ENCODE data around the gene CCDC81. TPM values are rescaled to one million over a fixed set of nuclear protein-coding genes. Genes with fewer than 3 reads are reported as not detected.

CCDC81 gene
- total and polyA plus RNA-seq, 7 experiments from 2014 or later: 0.12 to 1.2 (median 0.83) TPM; not detected in 1

DNA sequence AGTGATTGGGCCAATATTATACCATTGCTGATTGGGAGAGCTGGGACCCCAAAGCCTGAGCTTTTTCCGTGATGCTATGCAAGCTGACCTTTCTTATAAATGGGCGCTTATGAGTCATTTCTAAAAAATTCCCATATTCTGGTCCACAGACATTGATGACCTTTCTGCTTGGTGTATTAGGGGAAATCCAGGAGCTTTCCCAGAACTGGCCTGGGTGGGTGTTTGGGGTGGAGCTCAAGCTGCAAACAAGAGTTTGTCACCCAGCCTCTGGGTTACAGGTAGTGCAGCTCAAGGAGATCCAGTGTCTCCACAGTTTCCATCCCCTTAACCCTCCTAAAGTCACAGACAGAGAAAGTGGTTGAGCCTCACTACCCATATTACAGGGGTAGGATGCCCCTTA lies 67.7 kb downstream of the CCDC81 start:
- Histone ChIP-seq H3K4me1 (ENCODE audit: control insufficient read depth in 2 of 2, insufficient read depth in 2 of 2, low read length in 2 of 2) (no peaks in the 10 kb centered on the region), H3K4me3 (ENCODE audit: low read length) (no peak overlapping the region), H3K9me3 (ENCODE audit: control insufficient read depth in 2 of 3, low read length in 3 of 3) (no peaks in the 10 kb centered on the region), H3K27ac (ENCODE audit: low read depth, low read length) (no peak overlapping the region), H3K36me3 (ENCODE audit: control insufficient read depth in 2 of 3, insufficient read depth in 3 of 3, low read length in 3 of 3) (no peaks in the 10 kb centered on the region), H3K27me3 (ENCODE audit: control insufficient read depth in 2 of 2, insufficient read depth in 2 of 2, low read length in 2 of 2) (no peaks in the 10 kb centered on the region)
- H3K27ac Mint-ChIP-seq: no peak overlapping the region
- CTCF ChIA-PET: interaction anchor here (0.6 kb wide), 1 partner anchor 373 kb away, joined by 3 read pairs; no protein-coding TSS in a partner anchor
- H3K4me1 Mint-ChIP-seq: peaks cover 0 to 22% (median 0%) of the 10 kb centered on the region in 7 donors
- no peak overlapping the region for H3K4me3 Mint-ChIP-seq
- POLR2A ChIA-PET: no interaction called here
- ATAC-seq (no peak), DNase-seq (peak in 1 of 9 donors; percentile 32)
- H3K27me3 Mint-ChIP-seq: no peaks in the 10 kb centered on the region
- peaks cover 0 to 24% (median 9%) of the 10 kb centered on the region in 5 donors for H3K36me3 Mint-ChIP-seq
- intact Hi-C loops (cut with micrococcal nuclease): no loop called here
- H3K9me3 Mint-ChIP-seq: no peaks in the 10 kb centered on the region

DNA sequence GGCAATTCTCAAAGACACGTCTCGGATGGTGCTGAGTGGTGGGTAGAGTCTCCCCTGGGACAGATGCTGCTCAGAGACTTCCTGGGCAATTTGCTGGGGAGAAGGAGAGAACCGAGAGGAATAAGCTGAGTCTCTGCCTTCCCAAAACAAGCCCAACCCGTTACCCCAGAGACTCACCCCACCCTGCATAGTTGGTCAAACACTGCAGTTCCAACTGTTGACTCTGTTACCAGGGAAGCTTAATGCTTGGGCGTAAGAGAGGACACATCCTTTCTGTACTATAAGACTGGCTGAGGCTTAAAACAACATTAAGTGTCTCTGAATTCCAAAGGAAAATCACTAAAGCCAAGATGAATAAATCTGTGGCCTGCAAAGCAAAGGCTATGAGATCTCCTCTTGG lies 68.1 kb downstream of the CCDC81 start:
- Histone ChIP-seq H3K27me3 (ENCODE audit: control insufficient read depth in 2 of 2, insufficient read depth in 2 of 2, low read length in 2 of 2) (no peaks in the 10 kb centered on the region), H3K4me3 (ENCODE audit: low read length) (no peak overlapping the region), H3K27ac (ENCODE audit: low read depth, low read length) (no peak overlapping the region), H3K4me1 (ENCODE audit: control insufficient read depth in 2 of 2, insufficient read depth in 2 of 2, low read length in 2 of 2) (no peaks in the 10 kb centered on the region), H3K36me3 (ENCODE audit: control insufficient read depth in 2 of 3, insufficient read depth in 3 of 3, low read length in 3 of 3) (no peaks in the 10 kb centered on the region), H3K9me3 (ENCODE audit: control insufficient read depth in 2 of 3, low read length in 3 of 3) (no peaks in the 10 kb centered on the region)
- peaks cover 0 to 24% (median 9%) of the 10 kb centered on the region in 5 donors for H3K36me3 Mint-ChIP-seq
- H3K4me3 Mint-ChIP-seq: no peak overlapping the region
- DNase-seq (no peak), ATAC-seq (no peak)
- intact Hi-C loops (cut with micrococcal nuclease): no loop called here
- CTCF ChIA-PET: interaction anchor here (0.6 kb wide), 1 partner anchor 373 kb away, joined by 3 read pairs; no protein-coding TSS in a partner anchor
- no peaks in the 10 kb centered on the region for H3K9me3 Mint-ChIP-seq
- POLR2A ChIA-PET: no interaction called here
- peaks cover 0 to 22% (median 0%) of the 10 kb centered on the region in 7 donors for H3K4me1 Mint-ChIP-seq
- no peak overlapping the region for H3K27ac Mint-ChIP-seq
- no peaks in the 10 kb centered on the region for H3K27me3 Mint-ChIP-seq

DNA sequence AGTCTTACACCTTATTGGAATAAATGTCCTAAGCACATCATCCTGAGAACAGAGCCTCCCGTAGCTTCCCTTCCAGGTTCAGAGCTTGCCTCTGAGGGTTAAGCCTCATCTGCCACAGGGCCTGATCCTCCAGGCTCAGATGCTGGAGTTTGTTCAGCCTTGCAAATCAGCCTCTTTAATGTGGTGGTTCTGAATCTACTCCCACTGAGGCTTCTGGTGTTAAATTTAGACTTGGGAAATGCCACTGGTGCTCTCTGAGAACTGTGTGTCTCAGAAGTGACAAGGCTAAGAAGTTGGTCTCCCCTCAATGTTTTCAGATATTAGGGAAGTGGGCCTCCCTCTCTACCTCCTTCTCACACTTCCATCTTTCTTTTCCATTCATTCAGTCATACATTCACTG lies 68.7 kb downstream of the CCDC81 start:
- H3K4me1 ChIP-seq (ENCODE audit: control insufficient read depth in 2 of 2, insufficient read depth in 2 of 2, low read length in 2 of 2): peaks cover 0 to 2% of the 10 kb centered on the region in 2 donors
- H3K27me3 ChIP-seq (ENCODE audit: control insufficient read depth in 2 of 2, insufficient read depth in 2 of 2, low read length in 2 of 2): no peaks in the 10 kb centered on the region
- no peaks in the 10 kb centered on the region for H3K9me3 ChIP-seq (ENCODE audit: control insufficient read depth in 2 of 3, low read length in 3 of 3)
- peaks cover 0 to 24% (median 9%) of the 10 kb centered on the region in 5 donors for H3K36me3 Mint-ChIP-seq
- POLR2A ChIA-PET: no interaction called here
- intact Hi-C loops (cut with micrococcal nuclease): no loop called here
- no peak overlapping the region for H3K27ac Mint-ChIP-seq
- peaks cover 0 to 22% (median 0%) of the 10 kb centered on the region in 7 donors for H3K4me1 Mint-ChIP-seq
- no peak for ATAC-seq
- no peak overlapping the region for H3K4me3 Mint-ChIP-seq
- H3K36me3 ChIP-seq (ENCODE audit: control insufficient read depth in 2 of 3, insufficient read depth in 3 of 3, low read length in 3 of 3): no peaks in the 10 kb centered on the region
- no peaks in the 10 kb centered on the region for H3K9me3 Mint-ChIP-seq
- no peak overlapping the region for H3K4me3 ChIP-seq (ENCODE audit: low read length)
- H3K27me3 Mint-ChIP-seq: no peaks in the 10 kb centered on the region
- H3K27ac ChIP-seq (ENCODE audit: low read depth, low read length): no peak overlapping the region
- DNase-seq: no peak
- CTCF ChIA-PET: no interaction called here

DNA sequence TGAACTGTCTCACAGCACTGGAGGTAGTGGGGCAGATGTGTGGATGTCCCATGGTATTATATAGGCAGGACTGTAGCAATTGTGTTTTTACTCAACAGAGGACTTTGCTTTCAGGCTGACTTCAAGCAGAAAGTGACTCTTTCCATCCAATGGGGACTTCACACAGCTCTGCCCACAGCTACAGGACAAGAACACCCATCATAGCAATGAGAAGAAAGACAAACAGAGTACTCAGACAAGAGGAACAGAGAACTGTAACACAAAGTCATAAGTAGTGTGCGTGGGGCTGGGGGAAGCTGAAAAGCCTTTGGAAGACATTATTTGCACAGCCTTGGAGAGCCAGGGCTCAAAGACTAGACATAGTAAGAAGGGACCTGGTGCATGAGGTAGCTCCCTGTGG lies 70.3 kb downstream of the CCDC81 start:
- Mint-ChIP-seq H3K36me3 (peaks cover 0 to 24% (median 6%) of the 10 kb centered on the region in 5 donors), H3K27me3 (no peaks in the 10 kb centered on the region), H3K27ac (no peak overlapping the region), H3K4me3 (no peak overlapping the region), H3K4me1 (peaks cover 0 to 22% (median 0%) of the 10 kb centered on the region in 7 donors), H3K9me3 (no peaks in the 10 kb centered on the region)
- no peak for ATAC-seq
- Histone ChIP-seq H3K36me3 (ENCODE audit: control insufficient read depth in 2 of 3, insufficient read depth in 3 of 3, low read length in 3 of 3) (no peaks in the 10 kb centered on the region), H3K9me3 (ENCODE audit: control insufficient read depth in 2 of 3, low read length in 3 of 3) (no peaks in the 10 kb centered on the region), H3K4me3 (ENCODE audit: low read length) (no peak overlapping the region), H3K27ac (ENCODE audit: low read depth, low read length) (no peak overlapping the region), H3K4me1 (ENCODE audit: control insufficient read depth in 2 of 2, insufficient read depth in 2 of 2, low read length in 2 of 2) (peaks cover 0 to 2% of the 10 kb centered on the region in 2 donors), H3K27me3 (ENCODE audit: control insufficient read depth in 2 of 2, insufficient read depth in 2 of 2, low read length in 2 of 2) (no peaks in the 10 kb centered on the region)
- no peak for DNase-seq
- CTCF ChIA-PET: no interaction called here
- POLR2A ChIA-PET: no interaction called here
- intact Hi-C loops (cut with micrococcal nuclease): no loop called here

DNA sequence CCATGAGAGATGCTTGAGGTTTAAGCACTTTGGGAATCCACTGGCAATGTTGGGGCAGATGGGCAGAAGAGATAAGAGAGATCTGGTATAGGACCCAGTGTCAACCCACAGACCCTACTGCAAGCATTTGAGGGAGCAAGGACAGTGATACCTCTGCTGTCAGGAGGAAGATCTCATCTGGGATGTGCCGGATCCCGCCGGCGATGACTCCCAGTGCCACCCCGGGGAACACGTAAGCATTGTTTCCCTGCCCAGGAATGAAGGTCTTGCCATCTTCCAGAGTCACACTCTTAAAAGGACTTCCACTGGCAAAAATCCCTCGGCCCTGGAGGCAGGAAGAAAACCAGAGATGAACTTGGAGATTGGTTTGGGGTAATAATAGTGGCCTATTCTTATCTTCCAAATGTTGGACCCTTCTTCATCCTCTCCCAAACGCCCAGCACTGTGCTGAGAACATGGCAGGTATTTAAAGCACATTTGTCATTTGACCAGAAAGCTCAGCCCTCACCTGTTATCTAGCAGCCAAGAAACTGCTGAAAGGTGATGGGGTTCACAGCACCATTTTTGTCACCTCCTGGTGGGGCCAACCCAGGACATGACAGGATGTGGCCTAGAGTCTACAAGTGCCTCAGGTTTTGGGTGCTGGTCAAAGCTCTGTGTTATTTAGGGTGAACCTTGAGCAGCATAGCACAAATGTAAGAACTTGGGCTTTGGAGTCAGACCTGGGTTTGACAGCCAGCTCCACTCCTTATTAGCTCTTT lies 71.7 kb downstream of the CCDC81 start:
- H3K27me3 ChIP-seq (ENCODE audit: control insufficient read depth in 2 of 2, insufficient read depth in 2 of 2, low read length in 2 of 2): no peaks in the 10 kb centered on the region
- no peak overlapping the region for H3K27ac ChIP-seq (ENCODE audit: low read depth, low read length)
- no peaks in the 10 kb centered on the region for H3K9me3 Mint-ChIP-seq
- H3K27me3 Mint-ChIP-seq: no peaks in the 10 kb centered on the region
- DNase-seq (no peak), ATAC-seq (no peak)
- intact Hi-C loops (cut with micrococcal nuclease): no loop called here
- no peak overlapping the region for H3K4me3 ChIP-seq (ENCODE audit: low read length)
- peaks cover 0 to 2% of the 10 kb centered on the region in 2 donors for H3K4me1 ChIP-seq (ENCODE audit: control insufficient read depth in 2 of 2, insufficient read depth in 2 of 2, low read length in 2 of 2)
- peak overlapping the region in 1 of 10 donors; percentile 24 for H3K4me3 Mint-ChIP-seq
- H3K4me1 Mint-ChIP-seq: peaks cover 0 to 22% (median 0%) of the 10 kb centered on the region in 7 donors
- peaks cover 0 to 20% (median 8%) of the 10 kb centered on the region in 5 donors for H3K36me3 Mint-ChIP-seq
- H3K9me3 ChIP-seq (ENCODE audit: control insufficient read depth in 2 of 3, low read length in 3 of 3): no peaks in the 10 kb centered on the region
- ChIA-PET CTCF (no interaction called here), POLR2A (no interaction called here)
- H3K27ac Mint-ChIP-seq: no peak overlapping the region
- H3K36me3 ChIP-seq (ENCODE audit: control insufficient read depth in 2 of 3, insufficient read depth in 3 of 3, low read length in 3 of 3): no peaks in the 10 kb centered on the region

DNA sequence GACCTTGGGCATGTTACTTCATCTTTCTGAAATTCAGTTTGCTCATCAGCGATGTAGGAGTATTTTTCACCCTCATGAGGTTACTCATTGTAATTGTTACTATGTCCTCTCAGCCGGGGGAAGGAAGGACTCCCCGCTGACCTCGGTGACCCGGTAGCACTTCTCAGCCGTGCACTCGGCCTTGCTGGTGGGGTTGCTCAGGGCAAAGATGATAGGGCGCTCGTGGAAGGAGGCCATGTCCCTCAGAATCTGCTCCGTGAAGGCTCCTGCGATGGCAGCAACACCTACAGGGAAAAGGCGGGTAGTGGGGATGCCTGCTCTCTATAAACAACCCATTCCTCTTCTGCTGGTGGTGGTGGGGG lies 72.2 kb downstream of the CCDC81 start:
- H3K27ac Mint-ChIP-seq: peak overlapping the region in 1 of 9 donors; percentile 44

More for the DNA sequence above, 72.2 kb downstream of the CCDC81 start:
- Histone ChIP-seq H3K4me3 (ENCODE audit: low read length) (no peak overlapping the region), H3K4me1 (ENCODE audit: control insufficient read depth in 2 of 2, insufficient read depth in 2 of 2, low read length in 2 of 2) (peaks cover 0 to 2% of the 10 kb centered on the region in 2 donors), H3K9me3 (ENCODE audit: control insufficient read depth in 2 of 3, low read length in 3 of 3) (no peaks in the 10 kb centered on the region), H3K27me3 (ENCODE audit: control insufficient read depth in 2 of 2, insufficient read depth in 2 of 2, low read length in 2 of 2) (no peaks in the 10 kb centered on the region), H3K27ac (ENCODE audit: low read depth, low read length) (no peak overlapping the region), H3K36me3 (ENCODE audit: control insufficient read depth in 2 of 3, insufficient read depth in 3 of 3, low read length in 3 of 3) (no peaks in the 10 kb centered on the region)
- POLR2A ChIA-PET: no interaction called here
- no peak for ATAC-seq
- H3K4me3 Mint-ChIP-seq: peak overlapping the region in 1 of 10 donors; percentile 24
- H3K9me3 Mint-ChIP-seq: no peaks in the 10 kb centered on the region
- peaks cover 0 to 20% (median 8%) of the 10 kb centered on the region in 5 donors for H3K36me3 Mint-ChIP-seq
- H3K27me3 Mint-ChIP-seq: no peaks in the 10 kb centered on the region
- intact Hi-C loops (cut with micrococcal nuclease): no loop called here
- peaks cover 0 to 22% (median 0%) of the 10 kb centered on the region in 7 donors for H3K4me1 Mint-ChIP-seq
- CTCF ChIA-PET: no interaction called here
- DNase-seq: no peak

Measured in naive thymus-derived CD4-positive, alpha-beta T cell (primary cell).